HepG2 (cell line): ENCODE results near the gene IPCEF1. TPM values are rescaled to one million over a fixed set of nuclear protein-coding genes. Genes with fewer than 3 reads are reported as not detected.

Experiments
- ATAC-seq: fragments of 200-7000 bp; cut with Tn5 transposase; 3 replicates; pipeline ENCODE4 v1.9.1; 2020; ENCODE audit warnings: mild to moderate bottlenecking, moderate library complexity
- BruUV-seq: library from RNA; stranded (reverse); fragments of 400-500 nt; replicated peaks from 2 replicates; lab custom pipeline; 2021; lab: Mats Ljungman, UMichigan
- CTCF ChIA-PET: fragments of 300-600 bp; formaldehyde crosslinking; extraction: SDS; loops from one replicate; lab custom pipeline; 2021; ENCODE audit warnings: low total read pairs, inconsistent platforms, low intra/inter-chr PET ratio; lab: Yijun Ruan, JAX
- POLR2A ChIA-PET: fragments of 350-600 bp; sonication (Branson Sonifier 250); formaldehyde crosslinking; loops from one replicate; lab custom pipeline; 2020; ENCODE audit warnings: antibody characterized with exemption, inconsistent platforms; lab: Yijun Ruan, JAX
- DNase-seq: peaks from one replicate; pipeline ENCODE4 v3.0.0-alpha.2; 2015; ENCODE audit warnings: low spot score
- FAIRE-seq: peaks from 3 replicates; lab custom pipeline; 2011; peaks lifted over from hg19 to GRCh38; lab: Jason Lieb, UNC
- H2AFZ ChIP-seq: one replicate; pipeline ENCODE4 v1.6.1; 2011; ENCODE audit warnings: low read length, inconsistent platforms
- H3K27ac ChIP-seq: fragments of 300-600 bp; 3 replicates; pipeline ENCODE4 v1.8.0; 2011; ENCODE audit warnings: mixed run types, mild to moderate bottlenecking, mixed read lengths, low read length, inconsistent platforms; ENCODE audit not compliant: insufficient read depth; ENCODE audit errors: extremely low read length
- H3K27me3 ChIP-seq, 2 experiments: fragments of 200-600 bp in 1 of 2; 2 replicates in 1 of 2; 3 replicates in 1 of 2; pipeline versions ENCODE4 v1.6.0 to v1.8.0; 2011; ENCODE audit warnings: low read length in 2 of 2, mild to moderate bottlenecking in 2 of 2, moderate library complexity in 2 of 2, inconsistent platforms in 1 of 2; ENCODE audit not compliant: insufficient read depth in 2 of 2, control insufficient read depth in 1 of 2
- H3K36me3 ChIP-seq, 2 experiments: fragments of 200-600 bp in 1 of 2; replicated peaks in 1 of 2; 2 replicates in 1 of 2; 3 replicates in 1 of 2; pipeline versions ENCODE4 v1.5.1 to v1.8.0; 2011; ENCODE audit warnings: low read length in 2 of 2, inconsistent platforms in 1 of 2; ENCODE audit not compliant: insufficient read depth in 2 of 2, control insufficient read depth in 1 of 2
- H3K4me1 ChIP-seq: 2 replicates; pipeline ENCODE4 v1.5.1; 2012; ENCODE audit warnings: low read length, inconsistent platforms; ENCODE audit not compliant: insufficient read depth
- H3K4me2 ChIP-seq: 2 replicates; pipeline ENCODE4 v1.6.0; 2011; ENCODE audit warnings: low read depth, low read length, inconsistent platforms
- H3K4me3 ChIP-seq, 3 experiments: fragments of 200-600 bp in 1 of 3; sonication (generic), shearing (Covaris generic) in 1 of 3; replicated peaks in 1 of 3; 2 replicates each; pipeline ENCODE4 v1.5.1; 2011 to 2016; ENCODE audit warnings: low read length in 3 of 3, inconsistent platforms in 2 of 3, low read depth in 2 of 3, mild to moderate bottlenecking in 2 of 3, control low read depth in 1 of 3, mixed read lengths in 1 of 3; ENCODE audit not compliant: insufficient read depth in 1 of 3
- H3K79me2 ChIP-seq: one replicate; pipeline ENCODE4 v1.6.1; 2011; ENCODE audit warnings: low read length, inconsistent platforms; ENCODE audit not compliant: insufficient read depth
- H3K9ac ChIP-seq: 2 replicates; pipeline ENCODE4 v1.6.0; 2011; ENCODE audit warnings: mild to moderate bottlenecking, low read depth, low read length, inconsistent platforms; ENCODE audit not compliant: insufficient read depth
- H3K9me3 ChIP-seq: 2 replicates; pipeline ENCODE4 v1.5.1; 2012; ENCODE audit warnings: mild to moderate bottlenecking, low read length
- H4K20me1 ChIP-seq: 2 replicates; pipeline ENCODE4 v1.6.0; 2011; ENCODE audit warnings: inconsistent platforms, mild to moderate bottlenecking, low read length, moderate library complexity; ENCODE audit not compliant: insufficient read depth
- CBX2 ChIP-seq, 2 experiments: fragments of 200-600 bp in 1 of 2; sonication (generic); formaldehyde crosslinking in 1 of 2; IDR thresholded peaks; 2 replicates each; pipeline versions ENCODE4 v1.7.0 to v1.8.1; 2018 to 2022; ENCODE audit warnings: low read depth in 2 of 2, low read length in 1 of 2, mild to moderate bottlenecking in 1 of 2, missing genetic modification reagents in 1 of 2
- ESRRA ChIP-seq: sonication (generic); formaldehyde crosslinking; IDR thresholded peaks from 2 replicates; pipeline ENCODE4 v1.5.1; 2020; ENCODE audit warnings: mild to moderate bottlenecking, low read depth, missing genetic modification reagents
- JUN ChIP-seq: sonication (generic); formaldehyde crosslinking; IDR thresholded peaks from 2 replicates; pipeline ENCODE4 v1.4.0; 2020; ENCODE audit warnings: mild to moderate bottlenecking, missing genetic modification reagents
- KAT2B ChIP-seq: fragments of 150-350 bp; IDR thresholded peaks from 2 replicates; pipeline ENCODE4 v1.6.1; 2014; ENCODE audit warnings: low read depth, low read length, borderline replicate concordance
- KLF13 ChIP-seq: sonication (generic); formaldehyde crosslinking; IDR thresholded peaks from 2 replicates; pipeline ENCODE4 v1.4.0; 2020; ENCODE audit warnings: mild to moderate bottlenecking, missing genetic modification reagents
- MIXL1 ChIP-seq: IDR thresholded peaks from 2 replicates; pipeline ENCODE4 v1.6.1; 2016
- MNT ChIP-seq: fragments of 450-650 bp; IDR thresholded peaks from 2 replicates; pipeline ENCODE4 v1.6.1; 2016
- MTF2 ChIP-seq: sonication (generic); formaldehyde crosslinking; IDR thresholded peaks from 2 replicates; pipeline ENCODE4 v1.5.0; 2020; ENCODE audit warnings: missing genetic modification reagents, borderline replicate concordance
- PHF20 ChIP-seq: sonication (generic); formaldehyde crosslinking; IDR thresholded peaks from 2 replicates; pipeline ENCODE4 v1.5.0; 2020; ENCODE audit warnings: mild to moderate bottlenecking, missing genetic modification reagents
- PRMT3 ChIP-seq: sonication (generic); formaldehyde crosslinking; IDR thresholded peaks from 2 replicates; pipeline ENCODE4 v1.8.1; 2022; ENCODE audit warnings: low read depth, mild to moderate bottlenecking, moderate library complexity, missing genetic modification reagents, borderline replicate concordance
- RNF2 ChIP-seq: fragments of 450-650 bp; conservative IDR thresholded peaks from 2 replicates; pipeline ENCODE4 v1.6.1; 2016; ENCODE audit warnings: low read depth
- SNAPC5 ChIP-seq: sonication (generic); formaldehyde crosslinking; IDR thresholded peaks from 2 replicates; pipeline ENCODE4 v1.8.1; 2023; ENCODE audit warnings: mild to moderate bottlenecking, missing genetic modification reagents, borderline replicate concordance
- TBX2 ChIP-seq: sonication (generic); formaldehyde crosslinking; IDR thresholded peaks from 2 replicates; pipeline ENCODE4 v1.5.0; 2020; ENCODE audit warnings: missing genetic modification reagents, mild to moderate bottlenecking, borderline replicate concordance
- THAP11 ChIP-seq: IDR thresholded peaks from 2 replicates; pipeline ENCODE4 v1.6.1; 2016; ENCODE audit warnings: missing biosample characterization, missing genetic modification reagents
- YY1 ChIP-seq: IDR thresholded peaks from 2 replicates; pipeline ENCODE4 v1.6.1; 2011; ENCODE audit warnings: low read length, low read depth, moderate library complexity, mild to moderate bottlenecking; ENCODE audit not compliant: insufficient read depth, insufficient replicate concordance
- WGBS: methylation state at CpG from one replicate; pipeline ENCODE4 v1.1.6; 2017; ENCODE audit warnings: low lambda C conversion rate; 5-methylcytosine and 5-hydroxymethylcytosine counted together
- in situ Hi-C: cut with HindIII; loops from 2 replicates; pipeline ENCODE4 v1.10.0; 2017; ENCODE audit warnings: low pct_unique_long_range_greater_than_20kb; ENCODE audit not compliant: extremely low pct_ligation_motif_present
- intact Hi-C: fragments of 100-400 bp; cut with micrococcal nuclease; formaldehyde crosslinking; loops from one replicate; pipeline ENCODE4 v1.10.0; 2022; ENCODE audit not compliant: unreplicated experiment
- polyA plus RNA-seq, 8 experiments: library from polyadenylated mRNA; depleted of rRNA in 3 of 8; stranded (reverse) in 7 of 8; unstranded in 1 of 8; fragments of >200 nt; fragmentation: Illumina TruSeq in 4 of 8; extraction: Trizol in 4 of 8; gene quantifications; 2 replicates each; pipeline versions ENCODE4 v1.2.1 to v1.2.3, GENCODE V29; 2011 to 2016; ENCODE audit warnings: low read depth in 4 of 8, missing spikeins in 1 of 8, mixed read lengths in 1 of 8; ENCODE audit not compliant: insufficient read depth in 1 of 8
- total RNA-seq, 5 experiments: library from RNA; depleted of rRNA; stranded (reverse); fragments of >200 nt; fragmentation: Illumina TruSeq; extraction: Trizol; gene quantifications; 2 replicates each; pipeline ENCODE4 v1.2.3, GENCODE V29; 2016; ENCODE audit warnings: low read depth in 1 of 5
- TF ChIP-seq, protein P1 (sequence below): sonication (generic); formaldehyde crosslinking; IDR thresholded peaks from 2 replicates; pipeline ENCODE4 v1.5.0; 2020; ENCODE audit warnings: mild to moderate bottlenecking, missing genetic modification reagents

Gene IPCEF1
- total and polyA plus RNA-seq, 2 of the 13 experiments (the other 11 are each of a cell fraction or from before 2014, with no cell fraction given): 0.03 TPM; not detected in 1

- no peak for TF ChIP-seq CBX2 (IDR thresholded peaks at IDR 0.05; ENCODE audit: low read depth, low read length)
- no peak for TF ChIP-seq CBX2 (CRISPR knock-in tag; IDR thresholded peaks at IDR 0.05; ENCODE audit: low read depth)
- TF ChIP-seq, protein P1, sequence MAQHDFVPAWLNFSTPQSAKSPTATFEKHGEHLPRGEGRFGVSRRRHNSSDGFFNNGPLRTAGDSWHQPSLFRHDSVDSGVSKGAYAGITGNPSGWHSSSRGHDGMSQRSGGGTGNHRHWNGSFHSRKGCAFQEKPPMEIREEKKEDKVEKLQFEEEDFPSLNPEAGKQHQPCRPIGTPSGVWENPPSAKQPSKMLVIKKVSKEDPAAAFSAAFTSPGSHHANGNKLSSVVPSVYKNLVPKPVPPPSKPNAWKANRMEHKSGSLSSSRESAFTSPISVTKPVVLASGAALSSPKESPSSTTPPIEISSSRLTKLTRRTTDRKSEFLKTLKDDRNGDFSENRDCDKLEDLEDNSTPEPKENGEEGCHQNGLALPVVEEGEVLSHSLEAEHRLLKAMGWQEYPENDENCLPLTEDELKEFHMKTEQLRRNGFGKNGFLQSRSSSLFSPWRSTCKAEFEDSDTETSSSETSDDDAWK (CRISPR knock-in tag): no peak
- TF ChIP-seq ESRRA (CRISPR knock-in tag): no peak
- TF ChIP-seq SNAPC5 (CRISPR knock-in tag): no peak
- no peak for TF ChIP-seq RNF2
- TF ChIP-seq YY1: no peak
Observed at GRCh38 chr6:154274168-154274567, 82.4 kb downstream of the IPCEF1 start (continued).

GRCh38 chr6:154268486-154268885 is 88.1 kb downstream of the IPCEF1 start:
- no peaks in the 10 kb centered on the region for H3K9me3 ChIP-seq
- H3K27ac ChIP-seq: no peak overlapping the region
- intact Hi-C loops (no loop called here), in situ Hi-C loops (no loop called here)
- no peaks in the 10 kb centered on the region for H4K20me1 ChIP-seq
- no peaks in the 10 kb centered on the region for H3K79me2 ChIP-seq
- H3K36me3 ChIP-seq: no peaks in the 10 kb centered on the region
- FAIRE-seq: no peak
- H3K27me3 ChIP-seq: peaks cover 0 to 4% of the 10 kb centered on the region in 2 experiments; a peak in 1 of 5 replicates
- BruUV-seq: no TSS peak
- WGBS: 38% methylated on average over 3 of the region's 3 CpGs
- TF ChIP-seq MIXL1 (no peak), JUN (CRISPR knock-in tag) (no peak), PRMT3 (CRISPR knock-in tag) (no peak), THAP11 (CRISPR knock-in tag) (no peak), MNT (no peak), PHF20 (CRISPR knock-in tag) (no peak), KAT2B (no peak), TBX2 (no peak), MTF2 (CRISPR knock-in tag) (no peak), KLF13 (no peak)
- no peaks in the 10 kb centered on the region for H3K4me1 ChIP-seq
- no peak overlapping the region for H3K4me3 ChIP-seq
- ChIA-PET CTCF (no interaction called here), POLR2A (no interaction called here)
- H3K4me2 ChIP-seq: no peak overlapping the region
- H2AFZ ChIP-seq: no peak overlapping the region
- DNase-seq: no peak
- no peak overlapping the region for H3K9ac ChIP-seq
- ATAC-seq: no peak
